Chondrocyte (in vitro differentiated cells): ENCODE measurements around the gene NDFIP2. TPM values are rescaled to one million over a fixed set of nuclear protein-coding genes. Genes with fewer than 3 reads are reported as not detected.

ENCODE experiments used
- DNase-seq: peaks from one replicate; pipeline ENCODE4 v3.0.0; 2021; ENCODE audit warnings: mixed read lengths, low spot score
- H3K27ac Mint-ChIP-seq: one replicate; pipeline ENCODE4 v1.8.0; 2021; ENCODE audit warnings: mild to moderate bottlenecking, moderate library complexity, mixed read lengths; ENCODE audit not compliant: unreplicated experiment
- H3K27me3 Mint-ChIP-seq: 2 replicates; pipeline ENCODE4 v1.8.0; 2021; ENCODE audit warnings: low read depth, mixed read lengths
- H3K36me3 Mint-ChIP-seq: 2 replicates; pipeline ENCODE4 v1.8.0; 2021; ENCODE audit warnings: low read depth, mixed read lengths
- H3K4me1 Mint-ChIP-seq: 2 replicates; pipeline ENCODE4 v1.8.0; 2021; ENCODE audit warnings: low read depth, mild to moderate bottlenecking, mixed read lengths
- H3K4me3 Mint-ChIP-seq: one replicate; pipeline ENCODE4 v1.8.0; 2021; ENCODE audit warnings: mild to moderate bottlenecking, moderate library complexity, mixed read lengths; ENCODE audit not compliant: unreplicated experiment
- H3K9me3 Mint-ChIP-seq: 2 replicates; pipeline ENCODE4 v1.8.0; 2021; ENCODE audit warnings: low read depth, mixed read lengths
- total RNA-seq: library from RNA; stranded (reverse); gene quantifications from 3 replicates; pipeline ENCODE4 v1.2.1, GENCODE V29; 2021
- TF ChIP-seq, protein P1 (sequence below): fragments of 200-600 bp; sonication (generic); IDR thresholded peaks from 2 replicates; pipeline ENCODE4 v1.5.0; 2021; ENCODE audit warnings: antibody characterized with exemption, mild to moderate bottlenecking, moderate library complexity

NDFIP2 gene
- total RNA-seq, 1 donor from 2014 or later: 33.9 TPM

DNA sequence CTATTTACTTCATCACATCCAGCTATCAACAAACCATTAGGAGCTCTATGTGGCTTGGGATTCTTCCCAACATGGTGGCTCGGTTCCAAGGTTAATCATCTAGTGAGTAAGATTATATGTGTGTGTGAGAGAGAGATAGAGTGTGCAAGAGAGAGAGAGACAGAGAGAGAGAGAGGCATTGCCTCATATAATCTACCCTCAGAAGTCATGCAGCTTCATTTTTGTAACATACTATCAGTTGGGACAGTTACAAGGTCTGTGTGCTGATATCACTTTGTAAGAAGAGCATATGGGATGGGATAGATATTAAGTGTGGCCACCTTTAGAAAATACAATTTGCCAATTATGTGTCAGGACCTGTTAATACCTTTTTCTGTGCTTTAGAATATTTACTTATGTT lies 104.1 kb downstream of the NDFIP2 start:
- H3K27me3 Mint-ChIP-seq: no peaks in the 10 kb centered on the region
- peaks cover 6% of the 10 kb centered on the region for H3K36me3 Mint-ChIP-seq
- no peaks in the 10 kb centered on the region for H3K4me1 Mint-ChIP-seq
- TF ChIP-seq, protein P1, sequence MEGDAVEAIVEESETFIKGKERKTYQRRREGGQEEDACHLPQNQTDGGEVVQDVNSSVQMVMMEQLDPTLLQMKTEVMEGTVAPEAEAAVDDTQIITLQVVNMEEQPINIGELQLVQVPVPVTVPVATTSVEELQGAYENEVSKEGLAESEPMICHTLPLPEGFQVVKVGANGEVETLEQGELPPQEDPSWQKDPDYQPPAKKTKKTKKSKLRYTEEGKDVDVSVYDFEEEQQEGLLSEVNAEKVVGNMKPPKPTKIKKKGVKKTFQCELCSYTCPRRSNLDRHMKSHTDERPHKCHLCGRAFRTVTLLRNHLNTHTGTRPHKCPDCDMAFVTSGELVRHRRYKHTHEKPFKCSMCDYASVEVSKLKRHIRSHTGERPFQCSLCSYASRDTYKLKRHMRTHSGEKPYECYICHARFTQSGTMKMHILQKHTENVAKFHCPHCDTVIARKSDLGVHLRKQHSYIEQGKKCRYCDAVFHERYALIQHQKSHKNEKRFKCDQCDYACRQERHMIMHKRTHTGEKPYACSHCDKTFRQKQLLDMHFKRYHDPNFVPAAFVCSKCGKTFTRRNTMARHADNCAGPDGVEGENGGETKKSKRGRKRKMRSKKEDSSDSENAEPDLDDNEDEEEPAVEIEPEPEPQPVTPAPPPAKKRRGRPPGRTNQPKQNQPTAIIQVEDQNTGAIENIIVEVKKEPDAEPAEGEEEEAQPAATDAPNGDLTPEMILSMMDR: no peak
- no peak overlapping the region for H3K27ac Mint-ChIP-seq
- no peak overlapping the region for H3K4me3 Mint-ChIP-seq
- DNase-seq: no peak
- H3K9me3 Mint-ChIP-seq: peaks cover 21% of the 10 kb centered on the region

DNA sequence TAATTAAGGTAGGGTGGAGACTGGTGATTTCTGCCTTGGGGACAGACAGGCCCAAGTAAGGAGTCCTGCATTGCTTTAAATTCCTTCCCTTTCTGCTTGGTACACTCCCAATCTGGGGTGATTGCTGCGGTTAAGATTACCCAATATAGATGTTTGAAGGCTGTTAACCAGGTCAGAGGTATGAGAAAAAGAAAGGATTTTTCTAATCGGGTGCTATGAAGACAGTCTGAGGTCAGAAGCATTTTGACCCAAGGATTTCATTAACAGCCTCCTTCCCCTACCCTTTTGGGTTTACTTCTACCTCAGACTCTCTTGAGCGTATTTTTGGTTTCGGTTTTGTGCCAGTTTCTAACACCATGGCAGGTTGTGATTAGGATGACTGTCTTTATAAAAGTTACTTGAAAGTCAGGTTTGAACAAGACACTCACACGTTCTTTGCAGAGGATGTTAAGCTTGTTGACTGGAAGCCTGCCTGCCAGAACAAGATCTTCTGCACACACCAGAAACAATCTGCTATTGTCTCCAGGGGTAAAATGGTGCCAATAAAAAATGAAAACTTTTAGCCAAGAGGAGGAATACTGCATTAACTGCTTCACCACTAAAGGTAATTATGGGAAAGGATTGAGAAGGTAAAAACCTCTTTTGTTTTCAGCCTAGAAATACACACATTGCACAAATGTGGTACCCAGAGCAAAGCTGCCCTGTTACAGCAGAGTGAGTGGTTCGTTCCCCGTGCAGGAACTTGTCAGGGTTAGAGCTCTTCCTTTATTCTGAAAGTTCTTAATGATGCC lies 108.8 kb downstream of the NDFIP2 start:
- H3K4me1 Mint-ChIP-seq: no peaks in the 10 kb centered on the region
- peaks cover 6% of the 10 kb centered on the region for H3K36me3 Mint-ChIP-seq
- TF ChIP-seq, protein P1: no peak
- no peaks in the 10 kb centered on the region for H3K27me3 Mint-ChIP-seq
- H3K4me3 Mint-ChIP-seq: no peak overlapping the region
- DNase-seq: no peak
- no peak overlapping the region for H3K27ac Mint-ChIP-seq
- peaks cover 15% of the 10 kb centered on the region for H3K9me3 Mint-ChIP-seq

GRCh38 chr13:79590394-79590676 lies 109.4 kb downstream of the NDFIP2 start:
- Mint-ChIP-seq H3K9me3 (peaks cover 11% of the 10 kb centered on the region), H3K4me3 (no peak overlapping the region), H3K27ac (no peak overlapping the region), H3K27me3 (no peaks in the 10 kb centered on the region), H3K36me3 (peaks cover 2% of the 10 kb centered on the region), H3K4me1 (no peaks in the 10 kb centered on the region)
- TF ChIP-seq, protein P1: no peak
- no peak for DNase-seq

DNA sequence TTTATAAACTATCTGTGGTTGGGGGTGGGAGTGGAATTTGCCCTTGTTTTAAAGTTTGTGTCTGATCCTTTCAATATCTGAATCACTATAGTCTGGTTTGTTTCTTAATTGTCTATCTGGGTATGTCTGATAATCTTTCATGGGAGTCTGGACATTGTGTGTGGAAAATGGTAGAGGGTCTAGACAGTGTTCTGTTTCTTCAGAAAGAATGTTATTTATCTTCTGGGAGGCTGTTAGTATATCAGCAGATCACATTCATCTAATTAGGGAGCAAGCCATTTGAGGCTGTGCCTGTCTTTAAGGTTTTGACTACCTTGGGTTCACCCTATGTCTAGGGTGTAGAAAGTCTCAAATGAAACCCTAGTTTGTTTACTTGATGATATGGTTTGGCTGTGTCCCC lies 110.5 kb downstream of the NDFIP2 start:
- H3K27ac Mint-ChIP-seq: no peak overlapping the region

DNA sequence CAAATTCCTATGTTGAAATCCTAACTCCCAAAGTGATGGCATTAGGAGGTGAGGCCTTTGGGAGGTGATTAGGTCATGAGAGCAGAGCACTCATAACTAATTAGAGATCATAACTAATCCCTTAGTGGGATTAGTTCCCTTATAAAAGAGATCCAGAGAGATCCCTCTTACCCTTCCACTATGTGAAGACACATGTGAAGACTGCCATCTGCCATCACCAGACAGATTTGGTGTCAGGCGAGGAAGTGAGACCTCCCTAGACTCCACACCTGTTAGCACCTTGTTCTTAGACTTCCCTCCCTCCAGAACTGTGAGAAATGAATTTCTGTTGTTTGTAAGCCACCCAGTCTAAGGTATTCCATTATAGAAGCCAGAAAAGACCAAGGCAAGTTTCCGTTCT lies 112.2 kb downstream of the NDFIP2 start:
- no peak for DNase-seq
- Mint-ChIP-seq H3K36me3 (no peaks in the 10 kb centered on the region), H3K27ac (no peak overlapping the region), H3K4me1 (no peaks in the 10 kb centered on the region), H3K9me3 (peaks cover 7% of the 10 kb centered on the region), H3K4me3 (no peak overlapping the region), H3K27me3 (no peaks in the 10 kb centered on the region)
- TF ChIP-seq, protein P1: no peak

More for the DNA sequence above, 110.5 kb downstream of the NDFIP2 start:
- TF ChIP-seq, protein P1: no peak
- peaks cover 8% of the 10 kb centered on the region for H3K9me3 Mint-ChIP-seq
- no peak for DNase-seq
- H3K27me3 Mint-ChIP-seq: no peaks in the 10 kb centered on the region
- H3K4me3 Mint-ChIP-seq: no peak overlapping the region
- no peaks in the 10 kb centered on the region for H3K36me3 Mint-ChIP-seq
- no peaks in the 10 kb centered on the region for H3K4me1 Mint-ChIP-seq
